Fibroblast of skin of abdomen (primary cell): ENCODE results near the gene SMG5.
A peak's percentile ranks its signal among the peaks of the same experiment; 100 is the strongest.

Experiments used
- DNase-seq: peaks from one replicate; pipeline ENCODE4 v3.0.0-alpha.2; 2013

SMG5 gene

GRCh38 chr1:156281693-156282478 lies 739 bp downstream of the SMG5 start:
- DNase-seq, result no peak

DNA sequence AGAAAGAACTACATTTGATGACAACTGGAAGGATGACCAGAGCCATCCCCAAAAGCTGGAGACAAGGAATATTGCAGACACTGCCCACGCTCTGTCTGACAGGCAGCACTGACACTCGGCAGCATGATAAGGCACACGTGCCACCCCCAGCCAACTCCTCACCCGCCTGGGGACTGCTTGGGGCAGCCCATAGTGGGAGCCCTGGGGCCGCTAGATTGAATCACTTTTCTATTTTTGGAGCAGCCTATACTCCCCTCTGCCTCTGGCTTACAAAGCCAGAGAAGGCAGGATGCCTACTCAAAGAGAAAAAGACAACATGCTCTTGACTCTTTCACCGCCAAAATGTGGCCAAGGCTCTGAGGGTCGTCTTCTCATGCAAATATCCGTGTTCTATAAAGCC lies 1.3 kb downstream of the SMG5 start:
- peak; percentile 17 for DNase-seq

- DNase-seq, result no peak
Measured at GRCh38 chr1:156279837-156280236, 2.8 kb downstream of the SMG5 start.

DNA sequence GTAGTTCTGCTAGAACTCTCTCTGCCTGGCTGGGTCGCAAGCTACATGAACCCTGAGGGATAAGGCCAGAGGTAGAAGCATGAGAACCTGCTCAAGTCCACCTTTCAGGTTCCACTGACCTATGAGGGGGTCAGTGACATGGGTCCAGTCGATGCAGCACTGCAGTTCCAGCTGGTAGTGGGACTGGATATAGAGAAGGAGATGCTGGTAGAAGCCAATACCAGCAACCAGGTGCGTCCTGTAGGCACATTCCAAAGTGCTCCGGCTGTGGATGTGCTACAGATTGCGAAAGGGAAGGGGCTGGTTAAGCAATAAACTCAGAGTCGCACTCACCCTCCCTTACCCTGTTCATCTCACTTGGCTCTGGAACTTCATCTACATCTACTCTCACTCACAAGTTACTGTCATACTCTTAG lies 5.7 kb downstream of the SMG5 start:
- no peak for DNase-seq

- no peak for DNase-seq
Measured at GRCh38 chr1:156276532-156276931, 6.1 kb downstream of the SMG5 start.

DNA sequence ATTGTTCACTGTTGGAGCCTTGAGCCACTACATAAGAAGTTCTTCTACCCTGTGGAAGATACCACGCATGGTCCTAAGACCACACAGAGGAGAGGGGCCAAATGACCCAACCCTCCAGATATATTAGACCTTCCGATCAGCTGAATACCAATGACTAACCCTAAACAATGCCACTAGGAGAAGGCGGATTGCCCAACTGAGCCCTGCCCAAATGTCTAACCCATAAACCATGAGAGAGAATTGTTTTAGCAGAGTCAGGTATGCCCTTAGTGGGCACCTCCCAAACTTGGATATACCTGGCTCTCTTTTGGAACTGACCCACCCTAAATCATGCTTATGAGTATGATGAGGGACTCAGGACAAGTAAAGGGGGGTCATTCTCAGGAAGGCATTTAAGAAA lies 12.3 kb downstream of the SMG5 start:
- no peak for DNase-seq

- no peak for DNase-seq
Measured at GRCh38 chr1:156268336-156268735, 14.3 kb downstream of the SMG5 start.

DNA sequence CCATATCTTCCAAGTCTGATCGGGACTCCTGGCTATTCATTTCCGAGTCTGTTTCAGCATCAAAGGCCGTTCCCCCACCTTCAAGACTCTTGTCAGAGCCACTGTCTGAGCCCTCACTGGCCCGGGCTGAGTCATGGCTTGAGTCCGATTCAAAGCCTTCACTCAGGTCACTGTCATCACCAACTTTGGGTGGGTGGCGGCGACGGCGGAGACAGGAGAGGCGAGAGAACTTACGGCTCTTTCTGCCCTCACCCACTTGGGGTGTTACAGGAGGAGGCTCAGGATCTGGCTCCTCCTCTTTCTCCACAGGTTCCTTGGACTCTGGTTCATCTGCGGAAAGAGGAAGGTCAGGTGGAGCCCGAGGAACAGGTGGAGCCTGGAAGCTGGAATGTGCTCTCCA lies 16.6 kb downstream of the SMG5 start:
- DNase-seq, result no peak

GRCh38 chr1:156263288-156263655 lies 19.4 kb downstream of the SMG5 start:
- DNase-seq, result no peak

- peak; percentile 78 for DNase-seq
Measured at GRCh38 chr1:156262461-156263287, 20.0 kb downstream of the SMG5 start.

DNA sequence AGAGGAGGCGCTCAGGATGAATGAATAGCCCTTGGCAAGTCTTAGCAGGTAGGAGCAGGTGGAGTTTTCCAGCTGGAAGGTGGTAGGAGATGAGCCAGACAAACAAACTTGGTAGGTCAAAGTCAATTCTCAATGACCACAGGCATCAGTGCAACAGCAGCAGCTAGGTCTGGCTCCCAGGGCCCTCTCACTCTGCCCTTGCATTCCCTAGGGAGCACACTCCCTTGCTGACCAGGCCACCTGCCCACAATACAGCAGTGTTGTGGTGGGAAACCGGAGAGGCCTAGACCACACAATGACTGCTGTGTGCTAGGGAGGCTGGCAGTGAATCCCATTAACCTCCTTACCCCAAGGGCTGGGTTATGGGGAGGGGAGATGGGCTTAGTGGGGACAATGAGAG lies 21.7 kb downstream of the SMG5 start:
- DNase-seq, result no peak

GRCh38 chr1:156259805-156260204 lies 22.8 kb downstream of the SMG5 start:
- DNase-seq, result no peak

DNA sequence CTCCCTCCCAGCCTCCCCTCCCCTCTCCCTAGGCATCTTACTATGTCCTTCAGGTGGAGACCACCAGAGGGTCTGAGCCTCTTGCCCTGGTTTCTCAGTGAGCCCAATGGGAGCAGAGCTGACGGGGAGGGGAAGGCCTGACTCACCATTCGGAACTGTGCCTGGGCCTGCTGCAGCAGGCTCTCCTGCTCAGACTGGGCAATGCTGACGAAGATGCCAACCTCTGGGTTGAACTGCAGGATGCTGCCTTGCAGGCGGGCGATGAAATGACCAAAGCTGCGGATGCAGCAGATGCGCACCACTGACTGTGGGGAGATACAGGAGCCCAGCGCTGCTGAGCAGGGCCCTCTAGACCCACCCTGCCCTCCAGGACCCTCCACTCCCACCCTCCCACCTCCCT lies 23.8 kb downstream of the SMG5 start:
- DNase-seq, result no peak

DNA sequence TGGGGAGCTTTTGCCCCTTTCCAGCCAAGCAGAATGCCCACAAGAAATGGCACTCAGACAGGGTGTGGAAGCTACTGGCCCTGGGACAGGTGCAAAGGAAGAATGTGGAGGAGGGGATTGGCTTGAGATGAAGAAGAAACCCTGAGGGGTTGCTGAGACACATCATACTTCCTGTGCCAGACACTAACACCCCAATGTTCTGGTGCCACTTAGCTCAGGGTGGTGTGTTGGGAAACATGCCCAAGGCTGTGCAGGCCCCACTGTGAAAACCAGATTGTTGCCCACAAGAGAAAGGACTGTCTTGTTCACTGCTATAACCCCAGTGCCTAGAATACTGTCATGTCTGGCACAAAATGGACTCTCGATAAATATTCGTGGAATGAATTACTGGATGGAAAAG lies 24.9 kb downstream of the SMG5 start:
- no peak for DNase-seq

DNA sequence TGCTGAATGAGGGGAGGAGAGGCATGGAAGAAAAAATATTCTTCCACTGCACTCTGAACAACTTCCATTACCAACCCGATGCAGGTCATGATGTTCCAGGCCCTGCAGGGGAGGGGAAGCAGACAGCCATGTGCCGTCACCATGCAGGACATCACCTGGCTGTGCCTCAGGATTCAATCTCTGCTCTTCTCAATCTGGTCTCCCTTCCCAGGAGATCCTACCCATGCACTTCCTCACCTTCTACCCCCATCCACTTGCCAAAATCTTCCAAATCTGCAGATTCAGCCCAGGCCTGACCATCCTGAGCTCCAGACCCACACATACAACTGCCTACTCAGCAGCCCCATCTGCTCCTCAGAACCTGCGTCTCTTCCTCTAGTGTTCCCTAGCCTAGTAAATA lies 29.0 kb downstream of the SMG5 start:
- no peak for DNase-seq

DNA sequence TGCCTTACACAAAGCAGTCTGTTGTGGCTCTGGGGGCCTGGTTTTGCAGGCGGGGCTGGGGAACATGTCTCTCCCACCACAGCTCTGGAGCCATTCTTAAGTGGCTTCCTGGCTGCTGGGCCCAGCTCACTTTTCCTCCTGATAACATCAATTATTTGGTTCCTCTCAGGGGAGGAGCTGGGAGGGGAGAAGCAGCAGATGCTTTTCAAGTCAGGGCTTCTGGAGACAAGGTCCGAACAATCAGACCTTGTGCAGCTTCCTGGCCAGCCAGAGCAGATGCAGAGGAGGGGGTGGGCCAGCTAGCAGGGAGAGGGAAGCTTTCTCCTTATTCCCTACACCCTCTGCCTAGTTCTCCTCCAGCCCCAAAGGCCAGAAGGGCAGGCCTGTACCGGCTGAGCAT lies 31.1 kb downstream of the SMG5 start:
- DNase-seq, result no peak

DNA sequence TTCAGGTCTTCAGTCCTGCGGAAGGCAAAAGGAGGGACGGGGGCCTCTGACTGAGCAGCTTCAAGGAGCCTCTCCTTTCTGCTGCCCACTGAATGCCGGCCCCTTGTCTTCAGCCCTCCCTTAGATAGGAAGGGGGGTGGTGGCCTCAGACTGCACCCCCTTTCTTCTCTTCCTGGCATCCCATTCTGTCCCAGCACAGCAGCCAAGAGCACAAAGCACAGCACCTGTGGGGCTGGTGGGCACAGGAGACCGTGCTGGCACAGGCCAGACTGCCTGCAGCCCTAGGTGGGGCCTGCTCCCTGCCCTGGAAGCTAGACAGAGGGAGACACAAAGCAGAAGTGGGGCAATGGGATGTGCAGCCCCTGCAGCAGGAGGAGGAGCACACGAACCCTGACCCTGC lies 33.0 kb downstream of the SMG5 start:
- DNase-seq, result no peak

DNA sequence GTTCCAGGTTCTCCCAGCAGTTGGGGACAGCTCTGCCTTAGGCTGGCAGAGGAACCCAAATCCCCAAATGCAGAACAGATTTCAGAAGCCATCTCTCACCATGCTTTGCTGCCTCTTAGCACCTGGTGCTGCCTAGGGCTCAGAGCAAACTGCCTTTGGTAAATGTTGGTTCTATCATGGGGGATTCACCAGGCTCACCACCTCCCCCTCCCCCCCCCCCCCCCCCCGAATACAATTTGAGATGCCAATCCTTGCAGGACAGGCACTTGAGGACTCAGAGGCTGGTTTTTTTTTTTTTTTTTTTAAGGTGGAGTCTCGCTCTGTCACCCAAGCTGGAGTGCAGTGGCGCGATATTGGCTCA lies 34.3 kb downstream of the SMG5 start:
- no peak for DNase-seq

DNA sequence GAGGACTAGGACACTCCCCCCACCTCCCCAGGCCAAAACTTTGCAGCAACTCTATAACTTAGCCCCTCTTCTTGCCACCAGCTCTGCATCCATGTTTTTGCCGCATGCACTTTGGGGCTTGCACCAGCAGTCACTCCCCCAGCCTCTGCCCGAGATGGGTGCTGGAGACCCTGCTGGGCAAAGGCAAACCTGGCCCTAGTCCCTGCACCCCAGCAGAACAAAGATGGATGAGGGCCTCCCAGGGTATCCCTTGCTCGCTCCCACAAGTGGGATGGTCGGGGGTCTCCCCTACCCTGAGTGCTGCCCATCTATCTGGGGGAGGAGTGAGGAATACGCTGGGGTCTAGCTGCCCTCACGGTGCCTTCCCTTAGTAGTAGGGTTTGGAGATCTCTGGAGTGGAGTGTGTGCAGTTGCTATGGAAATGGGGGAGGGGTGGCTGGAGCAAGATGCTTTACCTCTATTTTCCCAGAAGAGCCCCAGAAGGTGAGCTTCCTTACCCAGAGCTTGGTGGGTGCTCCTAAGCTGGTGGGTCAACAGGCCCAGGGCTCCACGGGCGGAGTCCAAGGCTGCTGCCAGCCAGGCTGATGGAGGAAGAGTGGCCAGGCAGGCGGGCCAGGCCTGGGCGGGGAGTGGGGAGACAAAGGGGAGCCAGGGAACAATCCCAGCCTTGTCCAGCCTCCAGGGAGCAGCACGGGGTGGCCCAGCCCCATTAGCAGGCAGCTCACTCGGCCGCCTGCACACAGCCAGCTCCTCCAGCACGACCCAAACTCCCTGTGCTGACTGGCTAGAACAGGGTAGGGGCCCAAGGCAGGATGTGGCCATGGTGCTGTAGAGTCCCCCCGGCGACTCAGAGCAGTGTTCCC lies 34.9 kb downstream of the SMG5 start, which contains the start of gene PAQR6:
Gene PAQR6, minus strand, starts transcription at position 597 of the 863 bp plus-strand sequence. CDS start 1,325 bp downstream, outside the sequence.
- DNase-seq, result no peak

GRCh38 chr1:156246781-156247459 lies 35.7 kb downstream of the SMG5 start:
- DNase-seq, result no peak

- no peak for DNase-seq
Measured at GRCh38 chr1:156246241-156246780, 36.3 kb downstream of the SMG5 start.
